Hair follicle dermal papilla cell (primary cell): Measurements from ENCODE around the gene AURKA. TPM values are rescaled to one million over a fixed set of nuclear protein-coding genes. Genes with fewer than 3 reads are reported as not detected.

Source experiments
- total RNA-seq: library from RNA; depleted of rRNA; stranded (reverse); fragments of >200 nt; gene quantifications from 2 replicates; pipeline ENCODE4 v1.2.3, GENCODE V29; 2012

The AURKA gene
- 9.0 and 9.9 TPM in 2 replicates for total RNA-seq

GRCh38 chr20:56392132-56392880 is at the start of gene AURKA, which contains the start of gene CSTF1:
Gene AURKA (minus strand): TSS chr20:56392215. CDS start chr20:56388197, 4,018 bp downstream.
Gene CSTF1 (plus strand): TSS chr20:56392645. CDS start chr20:56395553, 2,908 bp downstream.

GRCh38 chr20:56411759-56412472 is 19.9 kb upstream of the AURKA start, which contains the start of gene CASS4:
Gene CASS4 (plus strand): TSS chr20:56412260. CDS start chr20:56412459, 199 bp downstream.

GRCh38 chr20:56358600-56359211 is 33.3 kb downstream of the AURKA start, which contains the start of gene FAM210B:
Gene FAM210B (plus strand): TSS chr20:56358974. CDS start chr20:56359006, 32 bp downstream.

Other genes with a start within 250 kb of the AURKA start
- gene MC3R, start 143.5 kb downstream of the AURKA start, total RNA-seq, result not detected in 2 replicates
- gene FAM210B, start 33.2 kb downstream of the AURKA start, total RNA-seq, result 52.6 and 54.6 TPM in 2 replicates
- gene CSTF1, start 430 bp upstream of the AURKA start, total RNA-seq, result 43.1 and 44.0 TPM in 2 replicates
- gene CASS4, start 20.0 kb upstream of the AURKA start, total RNA-seq, result 1.8 and 2.7 TPM in 2 replicates
- gene RTF2, start 76.4 kb upstream of the AURKA start, total RNA-seq, result 76.6 and 80.5 TPM in 2 replicates
- 0.24 TPM in 1 of 2 replicates, not detected in the other for gene FAM209A, start 132.5 kb upstream of the AURKA start, total RNA-seq
- gene FAM209B, start 141.0 kb upstream of the AURKA start, total RNA-seq, result 0.36 TPM in 1 of 2 replicates, not detected in the other
- gene TFAP2C, start 237.1 kb upstream of the AURKA start, total RNA-seq, result 39.9 and 51.4 TPM in 2 replicates